HepG2 (cell line): Measurements from ENCODE around the gene SDK1. TPM values are rescaled to one million over a fixed set of nuclear protein-coding genes. Genes with fewer than 3 reads are reported as not detected.
A peak's percentile ranks its signal among the peaks of the same experiment; 100 is the strongest.

Source experiments
- AFF4 ChIP-seq: sonication (generic); formaldehyde crosslinking; IDR thresholded peaks from 2 replicates; pipeline ENCODE4 v1.4.0; 2020; ENCODE audit warnings: missing genetic modification reagents
- ATF1 ChIP-seq: IDR thresholded peaks from 2 replicates; pipeline ENCODE4 v1.6.1; 2016; ENCODE audit warnings: mild to moderate bottlenecking, control low read depth
- DDIT3 ChIP-seq: sonication (generic); formaldehyde crosslinking; IDR thresholded peaks from 2 replicates; pipeline ENCODE4 v1.4.0; 2020; ENCODE audit warnings: mild to moderate bottlenecking, missing genetic modification reagents
- ETV5 ChIP-seq: IDR thresholded peaks from 2 replicates; pipeline ENCODE4 v1.6.1; 2018; ENCODE audit warnings: missing biosample characterization, missing genetic modification reagents, inconsistent platforms, borderline replicate concordance
- FOXK2 ChIP-seq: fragments of 450-650 bp; IDR thresholded peaks from 2 replicates; pipeline ENCODE4 v1.6.1; 2016
- HNRNPUL1 ChIP-seq: fragments of 200-400 bp; formaldehyde crosslinking; IDR thresholded peaks from 2 replicates; pipeline ENCODE4 v1.6.1; 2017; ENCODE audit warnings: low read depth, mild to moderate bottlenecking, low read length, moderate library complexity
- KAT8 ChIP-seq: IDR thresholded peaks from 2 replicates; pipeline ENCODE4 v1.6.1; 2016; ENCODE audit warnings: missing genetic modification reagents, missing compliant biosample characterization
- KDM3A ChIP-seq: IDR thresholded peaks from 2 replicates; pipeline ENCODE4 v1.6.1; 2018; ENCODE audit warnings: low read depth, missing compliant biosample characterization
- REL ChIP-seq: sonication (generic); formaldehyde crosslinking; conservative IDR thresholded peaks from 2 replicates; pipeline ENCODE4 v1.8.0; 2022; ENCODE audit warnings: mild to moderate bottlenecking, missing genetic modification reagents, moderate library complexity
- SRY ChIP-seq: sonication (generic); formaldehyde crosslinking; IDR thresholded peaks from 2 replicates; pipeline ENCODE4 v1.8.0; 2022; ENCODE audit warnings: mild to moderate bottlenecking, missing genetic modification reagents
- STAG1 ChIP-seq: sonication (generic); formaldehyde crosslinking; IDR thresholded peaks from 2 replicates; pipeline ENCODE4 v1.4.0; 2020; ENCODE audit warnings: missing genetic modification reagents
- TBP ChIP-seq: sonication (generic); formaldehyde crosslinking; IDR thresholded peaks from 2 replicates; pipeline ENCODE4 v1.5.0; 2020; ENCODE audit warnings: missing genetic modification reagents
- TEF ChIP-seq: sonication (generic); formaldehyde crosslinking; IDR thresholded peaks from 2 replicates; pipeline ENCODE4 v1.5.0; 2020; ENCODE audit warnings: missing genetic modification reagents
- THAP8 ChIP-seq: sonication (generic); formaldehyde crosslinking; IDR thresholded peaks from 2 replicates; pipeline ENCODE4 v1.5.1; 2020; ENCODE audit warnings: missing genetic modification reagents, mild to moderate bottlenecking, borderline replicate concordance
- THRA ChIP-seq: sonication (generic); formaldehyde crosslinking; IDR thresholded peaks from 2 replicates; pipeline ENCODE4 v1.4.0; 2020; ENCODE audit warnings: missing genetic modification reagents, borderline replicate concordance
- ZFP36L1 ChIP-seq: sonication (generic); formaldehyde crosslinking; IDR thresholded peaks from 2 replicates; pipeline ENCODE4 v1.8.0; 2022; ENCODE audit warnings: mild to moderate bottlenecking, missing genetic modification reagents, moderate library complexity
- ZFP62 ChIP-seq: sonication (generic); formaldehyde crosslinking; IDR thresholded peaks from 2 replicates; pipeline ENCODE4 v1.4.0; 2020; ENCODE audit warnings: missing genetic modification reagents
- ZFP90 ChIP-seq: sonication (generic); formaldehyde crosslinking; IDR thresholded peaks from 2 replicates; pipeline ENCODE4 v1.8.0; 2022; ENCODE audit warnings: missing genetic modification reagents, mild to moderate bottlenecking, inconsistent platforms, borderline replicate concordance
- ZNF253 ChIP-seq: sonication (generic); formaldehyde crosslinking; IDR thresholded peaks from 2 replicates; pipeline ENCODE4 v1.8.0; 2022; ENCODE audit warnings: mild to moderate bottlenecking, missing genetic modification reagents, borderline replicate concordance
- ZNF547 ChIP-seq: sonication (generic); formaldehyde crosslinking; IDR thresholded peaks from 2 replicates; pipeline ENCODE4 v1.5.1; 2020; ENCODE audit warnings: mild to moderate bottlenecking, missing genetic modification reagents
- ZNF552 ChIP-seq: sonication (generic); formaldehyde crosslinking; IDR thresholded peaks from 2 replicates; pipeline ENCODE4 v1.9.0; 2022; ENCODE audit warnings: missing genetic modification reagents, mild to moderate bottlenecking, borderline replicate concordance
- ZNF674 ChIP-seq: sonication (generic); formaldehyde crosslinking; IDR thresholded peaks from 2 replicates; pipeline ENCODE4 v1.5.0; 2020; ENCODE audit warnings: low read depth, mild to moderate bottlenecking, missing genetic modification reagents
- ZNF724P ChIP-seq: sonication (generic); formaldehyde crosslinking; IDR thresholded peaks from 2 replicates; pipeline ENCODE4 v1.8.0; 2022; ENCODE audit warnings: missing genetic modification reagents, borderline replicate concordance
- ZNF788 ChIP-seq: sonication (generic); formaldehyde crosslinking; IDR thresholded peaks from 2 replicates; pipeline ENCODE4 v1.5.0; 2020; ENCODE audit warnings: mild to moderate bottlenecking, missing genetic modification reagents, borderline replicate concordance
- ZNF883 ChIP-seq: sonication (generic); formaldehyde crosslinking; IDR thresholded peaks from 2 replicates; pipeline ENCODE4 v1.5.1; 2020; ENCODE audit warnings: mild to moderate bottlenecking, missing genetic modification reagents; ENCODE audit errors: not compliant biosample characterization
- polyA plus RNA-seq, 8 experiments: library from polyadenylated mRNA; depleted of rRNA in 3 of 8; stranded (reverse) in 7 of 8; unstranded in 1 of 8; fragments of >200 nt; fragmentation: Illumina TruSeq in 4 of 8; extraction: Trizol in 4 of 8; gene quantifications; 2 replicates each; pipeline versions ENCODE4 v1.2.1 to v1.2.3, GENCODE V29; 2011 to 2016; ENCODE audit warnings: low read depth in 4 of 8, missing spikeins in 1 of 8, mixed read lengths in 1 of 8; ENCODE audit not compliant: insufficient read depth in 1 of 8
- total RNA-seq, 5 experiments: library from RNA; depleted of rRNA; stranded (reverse); fragments of >200 nt; fragmentation: Illumina TruSeq; extraction: Trizol; gene quantifications; 2 replicates each; pipeline ENCODE4 v1.2.3, GENCODE V29; 2016; ENCODE audit warnings: low read depth in 1 of 5

The SDK1 gene
- total and polyA plus RNA-seq, 2 of the 13 experiments (the other 11 are each of a cell fraction or from before 2014, with no cell fraction given) = 0.35 to 2.4 TPM

GRCh38 chr7:3953133-3953532, 652.1 kb downstream of the SDK1 start (continued):
- TF ChIP-seq AFF4 = no peak
- no peak for TF ChIP-seq DDIT3 (CRISPR knock-in tag)
- no peak for TF ChIP-seq STAG1 (CRISPR knock-in tag)
- TF ChIP-seq THAP8 (CRISPR knock-in tag) = no peak
- no peak for TF ChIP-seq FOXK2
- TF ChIP-seq SRY (CRISPR knock-in tag) = no peak
- no peak for TF ChIP-seq TEF (CRISPR knock-in tag)
- TF ChIP-seq ETV5 = peak; percentile 90; the same call in 1 of the 2 replicates
- no peak for TF ChIP-seq ZNF674 (CRISPR knock-in tag)
- no peak for TF ChIP-seq ZFP36L1 (CRISPR knock-in tag)
- no peak for TF ChIP-seq ZNF253 (CRISPR knock-in tag)
- no peak for TF ChIP-seq ZFP90 (CRISPR knock-in tag)
- TF ChIP-seq ZNF547 = no peak
- TF ChIP-seq KDM3A (CRISPR knock-in tag) = no peak
- TF ChIP-seq ZNF724P (CRISPR knock-in tag) = no peak
- peak; percentile 14; the same call in 1 of the 2 replicates for TF ChIP-seq THRA (CRISPR knock-in tag)
- peak; percentile 33; the same call in 1 of the 2 replicates for TF ChIP-seq KAT8
- TF ChIP-seq TBP (CRISPR knock-in tag) = no peak
- no peak for TF ChIP-seq ZFP62 (CRISPR knock-in tag)
- no peak for TF ChIP-seq ZNF788 (CRISPR knock-in tag)
- TF ChIP-seq ZNF883 = no peak
- TF ChIP-seq REL (CRISPR knock-in tag) = no peak
- no peak for TF ChIP-seq HNRNPUL1
- no peak for TF ChIP-seq ZNF552 (CRISPR knock-in tag)
- 0 out of 2 replicates have a peak, but pooled peaks have one; percentile 40 for TF ChIP-seq ATF1 (CRISPR knock-in tag)
